OCI-LY7 (cell line): ENCODE measurements around the gene COL23A1. TPM values are rescaled to one million over a fixed set of nuclear protein-coding genes. Genes with fewer than 3 reads are reported as not detected.

ENCODE experiments used
- BruUV-seq: library from RNA; stranded (reverse); fragments of 400-500 nt; replicated peaks from 2 replicates; lab custom pipeline; 2021; lab: Mats Ljungman, UMichigan
- CTCF ChIA-PET: fragments of 300-600 bp; sonication (Branson Sonifier 250); formaldehyde crosslinking; loops from one replicate; lab custom pipeline; 2022; ENCODE audit warnings: antibody characterized with exemption; ENCODE audit not compliant: unreplicated experiment; lab: Charles Lee
- POLR2A ChIA-PET: fragments of 300-600 bp; sonication (Branson Sonifier 250); formaldehyde crosslinking; loops from one replicate; lab custom pipeline; 2022; ENCODE audit warnings: antibody characterized with exemption; lab: Charles Lee
- DNase-seq: peaks from one replicate; pipeline ENCODE4 v3.0.0-alpha.2; 2015; ENCODE audit warnings: low spot score
- H2AFZ ChIP-seq: fragments of 200-600 bp; sonication (generic), shearing (Covaris generic); 2 replicates; pipeline ENCODE4 v1.6.1; 2014; ENCODE audit warnings: mild to moderate bottlenecking, antibody characterized with exemption, low read length, moderate library complexity
- H3K27ac ChIP-seq: fragments of 200-600 bp; sonication (generic); 2 replicates; pipeline ENCODE4 v1.5.1; 2014; ENCODE audit warnings: mixed run types, low read depth, mild to moderate bottlenecking, moderate library complexity, low read length, inconsistent platforms; ENCODE audit not compliant: poor library complexity, severe bottlenecking
- H3K36me3 ChIP-seq: fragments of 200-600 bp; sonication (generic); 2 replicates; pipeline ENCODE4 v1.6.1; 2014; ENCODE audit warnings: mild to moderate bottlenecking, antibody characterized with exemption, low read length, moderate library complexity, mixed read lengths; ENCODE audit not compliant: insufficient read depth
- H3K4me1 ChIP-seq: fragments of 200-600 bp; sonication (generic); 2 replicates; pipeline ENCODE4 v1.5.1; 2014; ENCODE audit warnings: mild to moderate bottlenecking, low read length; ENCODE audit not compliant: insufficient read depth, poor library complexity, severe bottlenecking
- H3K4me2 ChIP-seq: fragments of 200-600 bp; sonication (generic); 2 replicates; pipeline ENCODE4 v1.6.1; 2014; ENCODE audit warnings: mild to moderate bottlenecking, low read length
- H3K4me3 ChIP-seq: fragments of 200-600 bp; sonication (generic); 2 replicates; pipeline ENCODE4 v1.5.1; 2014; ENCODE audit warnings: mild to moderate bottlenecking, low read depth, low read length; ENCODE audit not compliant: poor library complexity, severe bottlenecking
- H3K79me2 ChIP-seq: fragments of 200-600 bp; sonication (generic); 2 replicates; pipeline ENCODE4 v1.6.1; 2016; ENCODE audit warnings: low read depth, mild to moderate bottlenecking, low read length, moderate library complexity, mixed read lengths; ENCODE audit not compliant: insufficient read depth
- H3K9me2 ChIP-seq: fragments of 200-600 bp; sonication (generic); 2 replicates; pipeline ENCODE4 v1.6.1; 2016; ENCODE audit warnings: mild to moderate bottlenecking, low read length, mixed read lengths; ENCODE audit not compliant: insufficient read depth
- H3K9me3 ChIP-seq: fragments of 200-600 bp; sonication (generic); 2 replicates; pipeline ENCODE4 v1.6.1; 2014; ENCODE audit warnings: mild to moderate bottlenecking, mixed run types, low read length, mixed read lengths
- H4K20me1 ChIP-seq: fragments of 200-600 bp; sonication (generic); 2 replicates; pipeline ENCODE4 v1.6.1; 2014; ENCODE audit warnings: mild to moderate bottlenecking, antibody characterized with exemption, low read length, moderate library complexity, mixed read lengths; ENCODE audit not compliant: insufficient read depth
- CTCF ChIP-seq: fragments of 200-600 bp; sonication (generic); conservative IDR thresholded peaks from 2 replicates; pipeline ENCODE4 v1.5.1; 2014; ENCODE audit warnings: mild to moderate bottlenecking, antibody characterized with exemption, low read length, moderate library complexity, mixed read lengths
- EZH2phosphoT487 ChIP-seq: fragments of 200-600 bp; sonication (generic); IDR thresholded peaks from 2 replicates; pipeline ENCODE4 v1.6.1; 2018; ENCODE audit warnings: low read depth, borderline replicate concordance, mild to moderate bottlenecking, mixed run types, antibody characterized with exemption, low read length, moderate library complexity, mixed read lengths
- intact Hi-C: fragments of 100-400 bp; cut with micrococcal nuclease; formaldehyde crosslinking; loops from one replicate; pipeline ENCODE4 v1.10.0; 2022; ENCODE audit not compliant: unreplicated experiment
- total RNA-seq, 2 experiments: library from RNA; depleted of rRNA in 1 of 2; stranded (reverse); fragments of >200 nt in 1 of 2; shearing (Covaris generic) in 1 of 2; gene quantifications; 2 replicates each; pipeline ENCODE4 v1.2.3, GENCODE V29; 2014 to 2022

Gene COL23A1
- total RNA-seq, 2 experiments from 2014 or later, result 0.53 TPM; not detected in 1

GRCh38 chr5:178383919-178384815 lies 206.0 kb downstream of the COL23A1 start:
- no peak for TF ChIP-seq EZH2phosphoT487
- TF ChIP-seq CTCF, result no peak
- intact Hi-C loops, result no loop called here
- Histone ChIP-seq H4K20me1 (no peaks in the 10 kb centered on the region), H3K27ac (no peak overlapping the region), H3K4me2 (no peak overlapping the region), H3K4me1 (no peaks in the 10 kb centered on the region), H3K4me3 (no peak overlapping the region), H2AFZ (no peak overlapping the region), H3K36me3 (no peaks in the 10 kb centered on the region), H3K9me2 (no peaks in the 10 kb centered on the region), H3K79me2 (no peaks in the 10 kb centered on the region), H3K9me3 (no peaks in the 10 kb centered on the region)
- POLR2A ChIA-PET, result interaction anchor here (0.7 kb wide), 1 partner anchor 1246 kb away, joined by 3 read pairs; no protein-coding TSS in a partner anchor
- BruUV-seq, result no TSS peak
- CTCF ChIA-PET, result no interaction called here
- DNase-seq, result no peak

DNA sequence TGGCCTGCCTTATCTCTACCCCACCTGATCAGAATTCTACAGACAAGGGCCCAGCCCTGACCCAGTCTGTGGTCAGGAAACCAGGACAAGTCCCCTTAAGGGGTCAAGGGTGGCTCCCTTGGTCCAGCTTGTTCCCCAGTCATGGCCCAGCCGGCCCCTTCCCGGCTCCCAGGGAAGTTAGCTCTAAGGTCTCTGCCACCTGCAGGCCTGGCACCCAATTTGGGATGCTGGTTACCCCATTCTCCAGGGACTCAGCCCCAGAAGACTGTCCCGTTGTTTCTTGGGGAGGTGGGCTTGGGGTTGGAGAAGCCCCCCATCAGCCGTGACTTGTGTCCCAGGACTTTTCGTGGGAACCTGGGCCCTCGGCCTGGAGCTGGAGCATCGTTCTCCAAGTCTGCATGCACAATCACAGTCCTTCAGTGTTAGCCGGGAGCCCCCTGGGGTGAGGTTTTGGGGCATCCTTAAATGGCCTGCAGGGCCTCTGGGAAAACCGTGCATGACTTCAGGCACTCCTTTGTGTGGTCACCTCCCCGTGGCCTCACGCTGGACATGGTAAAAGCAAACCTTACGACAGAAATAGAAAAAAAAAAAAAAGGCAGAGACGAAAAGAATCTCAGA lies 206.8 kb downstream of the COL23A1 start:
- no peaks in the 10 kb centered on the region for H3K9me3 ChIP-seq
- H3K4me3 ChIP-seq, result no peak overlapping the region
- no TSS peak for BruUV-seq
- TF ChIP-seq EZH2phosphoT487 (no peak), CTCF (no peak)
- ChIA-PET CTCF (no interaction called here), POLR2A (interaction anchor here (0.7 kb wide), 1 partner anchor 1247 kb away, joined by 3 read pairs; no protein-coding TSS in a partner anchor)
- H3K79me2 ChIP-seq, result no peaks in the 10 kb centered on the region
- no peaks in the 10 kb centered on the region for H3K9me2 ChIP-seq
- no peaks in the 10 kb centered on the region for H4K20me1 ChIP-seq
- H3K36me3 ChIP-seq, result no peaks in the 10 kb centered on the region
- H2AFZ ChIP-seq, result no peak overlapping the region
- no peak for DNase-seq
- no peak overlapping the region for H3K4me2 ChIP-seq
- intact Hi-C loops, result no loop called here
- no peak overlapping the region for H3K27ac ChIP-seq
- no peaks in the 10 kb centered on the region for H3K4me1 ChIP-seq
